Spleen (tissue), 11 donors: Measurements from ENCODE around the gene EIF4EBP2. TPM values are rescaled to one million over a fixed set of nuclear protein-coding genes. Genes with fewer than 3 reads are reported as not detected.

Experiments
- DNase-seq: peaks from one replicate; pipeline ENCODE4 v3.0.0-alpha.2; 2020
- H3K27ac ChIP-seq, 8 donors: fragments of 200-600 bp; sonication (generic) in 7 of 8; 1 replicate in 4 of 8; 2 replicates in 4 of 8; pipeline versions ENCODE4 v1.5.0 to v1.8.0; 2016 to 2021; ENCODE audit warnings: inconsistent platforms in 4 of 8, mild to moderate bottlenecking in 4 of 8, moderate library complexity in 1 of 8
- H3K27me3 ChIP-seq, 7 donors: fragments of 200-600 bp; sonication (generic) in 6 of 7; replicated peaks in 1 of 7; 1 replicate in 4 of 7; 2 replicates in 3 of 7; pipeline versions ENCODE4 v1.5.0 to v1.8.0; 2016 to 2021; ENCODE audit warnings: inconsistent platforms in 3 of 7, mild to moderate bottlenecking in 1 of 7
- H3K36me3 ChIP-seq, 6 donors: fragments of 200-600 bp; sonication (generic) in 5 of 6; 1 replicate in 4 of 6; 2 replicates in 2 of 6; pipeline versions ENCODE4 v1.5.0 to v1.8.0; 2016 to 2021; ENCODE audit warnings: inconsistent platforms in 2 of 6
- H3K4me1 ChIP-seq, 6 donors: fragments of 200-600 bp; sonication (generic) in 5 of 6; 1 replicate in 3 of 6; 2 replicates in 3 of 6; pipeline versions ENCODE4 v1.5.0 to v1.8.0; 2016 to 2021; ENCODE audit warnings: inconsistent platforms in 3 of 6
- H3K4me3 ChIP-seq, 8 donors: fragments of 200-600 bp; sonication (generic) in 7 of 8; 1 replicate in 4 of 8; 2 replicates in 4 of 8; pipeline versions ENCODE4 v1.5.0 to v1.8.0; 2016 to 2021; ENCODE audit warnings: inconsistent platforms in 4 of 8, mild to moderate bottlenecking in 4 of 8, moderate library complexity in 2 of 8
- H3K9me3 ChIP-seq, 8 donors: fragments of 200-600 bp; sonication (generic) in 7 of 8; 1 replicate in 4 of 8; 2 replicates in 4 of 8; pipeline versions ENCODE4 v1.5.0 to v1.8.0; 2016 to 2021; ENCODE audit warnings: inconsistent platforms in 4 of 8
- POLR2A ChIP-seq, 3 donors: fragments of 450-650 bp; IDR thresholded peaks; one replicate each; pipeline ENCODE4 v1.5.1; 2017; ENCODE audit warnings: antibody characterized with exemption in 3 of 3, mild to moderate bottlenecking in 1 of 3
- POLR2AphosphoS5 ChIP-seq, 3 donors: sonication (generic); formaldehyde crosslinking; IDR thresholded peaks; one replicate each; pipeline ENCODE4 v1.5.1; 2017; ENCODE audit warnings: antibody characterized with exemption in 3 of 3
- WGBS, 5 donors: extraction: QIAGEN DNeasy Blood & Tissue Kit in 3 of 5; methylation state at CpG; one replicate each; pipeline versions ENCODE4 v1.1.5 to v1.1.7; 2013 to 2018; 5-methylcytosine and 5-hydroxymethylcytosine counted together
- intact Hi-C: fragments of 100-400 bp; cut with DNase I; formaldehyde crosslinking; loops from one replicate; pipeline ENCODE4 v1.15.0; 2023; ENCODE audit warnings: low total_unique reads
- polyA plus RNA-seq, 3 donors: library from polyadenylated mRNA; stranded (reverse); fragments of 200-250 nt; gene quantifications; one replicate each; pipeline ENCODE4 v1.2.1, GENCODE V29; 2013
- total RNA-seq, 7 donors: library from RNA; depleted of rRNA in 3 of 7; stranded (reverse); fragments of >200 nt in 3 of 7; fragmentation: NEBNext Ultra II Directional in 4 of 7; extraction: Animal tissue kit (Norgen Biotek cat#: 25700) in 4 of 7; gene quantifications; one replicate each; pipeline versions ENCODE4 v1.1.0 to v1.2.1, GENCODE V29; 2016 to 2021
- TF ChIP-seq, protein P1 (sequence below), 11 experiments: fragments of 200-600 bp in 7 of 11; fragments of 450-650 bp in 4 of 11; sonication (generic) in 4 of 11; IDR thresholded peaks in 8 of 11; conservative IDR thresholded peaks in 3 of 11; 1 replicate in 7 of 11; 2 replicates in 4 of 11; pipeline versions ENCODE4 v1.4.0 to v1.8.0; 2016 to 2021; ENCODE audit warnings: antibody characterized with exemption in 11 of 11, inconsistent platforms in 4 of 11, mild to moderate bottlenecking in 1 of 11
- donor health status: healthy with polysubstance abuse.
- donor health status: DM: no; HTN: no; CAD: no; lungs with moderate emphysema.
- donor health status: DM: no; HTN: no; CAD: no.
- donor health status: Bipolar disorder and iron deficiency.
- donor health status: healthy.
- donor health status: DM: no; HTN: no; CAD: no.
- donor health status: DM: yes; HTN: yes; CAD: no.

The EIF4EBP2 gene
- total and polyA plus RNA-seq, 10 donors = 12.5 to 82.5 (median 57.5) TPM

DNA sequence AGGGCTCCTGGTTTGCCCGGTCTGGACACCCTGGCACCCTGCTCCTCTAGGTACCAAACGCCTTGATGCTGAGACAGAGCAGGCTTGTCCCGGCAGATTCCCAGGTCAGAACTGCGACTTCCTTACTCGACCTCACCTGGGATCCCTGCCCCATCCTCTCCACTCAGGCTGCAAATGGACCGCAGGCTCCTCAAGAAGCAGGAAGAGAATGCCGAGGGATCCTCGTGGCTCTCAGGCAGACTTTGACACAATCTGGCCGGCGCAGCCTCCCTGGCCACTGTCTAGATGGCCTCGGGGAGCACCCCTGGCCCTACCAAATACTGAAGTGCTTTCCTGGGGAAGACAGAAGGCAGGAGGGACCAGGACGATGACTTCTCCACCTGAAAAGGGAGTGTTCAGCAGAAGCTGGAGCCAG, 38.0 kb downstream of the EIF4EBP2 start:
- Histone ChIP-seq H3K4me3 (peak overlapping the region in 1 of 8 donors; percentile 61), H3K9me3 (no peaks in the 10 kb centered on the region), H3K27me3 (peaks cover 0 to 60% (median 32%) of the 10 kb centered on the region in 7 donors), H3K4me1 (peaks cover 15 to 35% (median 22%) of the 10 kb centered on the region in 6 donors), H3K27ac (no peak overlapping the region), H3K36me3 (no peaks in the 10 kb centered on the region)
- intact Hi-C loops = no loop called here
- DNase-seq = no peak
- no peak for TF ChIP-seq POLR2AphosphoS5 (IDR thresholded peaks at IDR 0.05)
- no peak for TF ChIP-seq POLR2A (IDR thresholded peaks at IDR 0.05)
- TF ChIP-seq, protein P1, sequence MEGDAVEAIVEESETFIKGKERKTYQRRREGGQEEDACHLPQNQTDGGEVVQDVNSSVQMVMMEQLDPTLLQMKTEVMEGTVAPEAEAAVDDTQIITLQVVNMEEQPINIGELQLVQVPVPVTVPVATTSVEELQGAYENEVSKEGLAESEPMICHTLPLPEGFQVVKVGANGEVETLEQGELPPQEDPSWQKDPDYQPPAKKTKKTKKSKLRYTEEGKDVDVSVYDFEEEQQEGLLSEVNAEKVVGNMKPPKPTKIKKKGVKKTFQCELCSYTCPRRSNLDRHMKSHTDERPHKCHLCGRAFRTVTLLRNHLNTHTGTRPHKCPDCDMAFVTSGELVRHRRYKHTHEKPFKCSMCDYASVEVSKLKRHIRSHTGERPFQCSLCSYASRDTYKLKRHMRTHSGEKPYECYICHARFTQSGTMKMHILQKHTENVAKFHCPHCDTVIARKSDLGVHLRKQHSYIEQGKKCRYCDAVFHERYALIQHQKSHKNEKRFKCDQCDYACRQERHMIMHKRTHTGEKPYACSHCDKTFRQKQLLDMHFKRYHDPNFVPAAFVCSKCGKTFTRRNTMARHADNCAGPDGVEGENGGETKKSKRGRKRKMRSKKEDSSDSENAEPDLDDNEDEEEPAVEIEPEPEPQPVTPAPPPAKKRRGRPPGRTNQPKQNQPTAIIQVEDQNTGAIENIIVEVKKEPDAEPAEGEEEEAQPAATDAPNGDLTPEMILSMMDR (IDR thresholded peaks at IDR 0.05 in 8 of 11, conservative IDR thresholded peaks at IDR 0.05 in 3 of 11) = no peak
- 36 to 53% (median 46%) methylated on average over 3 to 12 of the region's 12 CpGs for WGBS, 5 donors

DNA sequence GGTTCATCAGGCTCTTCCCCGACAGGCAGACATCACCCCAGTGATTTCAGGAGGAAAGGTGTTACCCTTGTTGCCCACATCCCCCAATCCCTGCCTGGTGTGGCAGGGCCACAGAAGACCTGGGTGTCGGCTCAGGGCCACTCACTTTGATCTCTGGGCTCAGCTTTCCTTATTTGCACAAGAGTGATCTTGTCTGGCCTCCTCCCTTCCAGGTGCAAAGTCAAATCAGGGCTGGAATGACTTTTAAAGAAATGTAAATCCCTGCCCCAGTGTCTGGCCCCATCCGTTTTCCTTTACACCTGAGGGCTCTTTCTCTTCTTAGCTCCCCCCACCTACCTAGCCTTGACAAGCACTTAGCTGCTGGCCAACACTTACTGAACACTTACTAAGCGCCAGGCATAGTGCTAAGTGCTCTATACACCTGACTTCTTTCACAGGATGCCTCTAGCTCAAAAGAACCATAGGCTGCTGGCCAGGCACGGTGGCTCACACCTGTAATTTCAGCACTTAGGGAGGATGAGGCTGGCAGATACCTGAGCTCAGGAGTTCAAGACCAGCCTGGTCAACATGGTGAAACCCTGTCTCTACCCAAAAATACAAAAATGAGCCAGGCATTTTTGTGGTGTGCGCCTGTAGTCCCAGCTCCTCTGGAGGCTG, 38.5 kb downstream of the EIF4EBP2 start:
- TF ChIP-seq POLR2AphosphoS5 (IDR thresholded peaks at IDR 0.05) = no peak
- TF ChIP-seq POLR2A (IDR thresholded peaks at IDR 0.05) = no peak
- TF ChIP-seq, protein P1 (IDR thresholded peaks at IDR 0.05 in 8 of 11, conservative IDR thresholded peaks at IDR 0.05 in 3 of 11) = no peak
- WGBS, 5 donors = 83 to 95% (median 89%) methylated on average over 6 of the region's 6 CpGs
- no peak for DNase-seq
- peaks cover 0 to 60% (median 32%) of the 10 kb centered on the region in 7 donors for H3K27me3 ChIP-seq
- peaks cover 15 to 35% (median 22%) of the 10 kb centered on the region in 6 donors for H3K4me1 ChIP-seq
- H3K9me3 ChIP-seq = no peaks in the 10 kb centered on the region
- H3K36me3 ChIP-seq = no peaks in the 10 kb centered on the region
- intact Hi-C loops = no loop called here
- H3K4me3 ChIP-seq = no peak overlapping the region
- H3K27ac ChIP-seq = no peak overlapping the region

DNA sequence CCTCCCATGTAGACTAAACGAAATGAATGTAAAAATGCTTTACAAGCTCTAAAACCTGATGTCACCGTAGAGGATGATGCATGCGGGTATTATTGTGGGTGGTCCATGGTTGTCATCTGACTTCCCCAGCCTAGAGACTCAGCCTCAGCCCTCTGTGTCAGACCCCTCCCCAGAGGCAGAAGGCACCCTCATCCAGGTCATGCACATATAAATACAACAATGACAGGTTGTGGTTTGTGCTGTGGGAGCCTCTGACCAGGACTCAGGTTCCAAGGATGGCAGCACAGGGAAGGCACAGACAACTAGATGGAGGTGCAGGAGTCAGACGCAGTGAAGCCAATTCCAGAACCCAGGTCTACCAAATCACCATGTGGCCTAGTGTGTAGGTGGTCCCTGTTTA, 40.8 kb downstream of the EIF4EBP2 start:
- Histone ChIP-seq H3K36me3 (no peaks in the 10 kb centered on the region), H3K9me3 (no peaks in the 10 kb centered on the region), H3K27ac (no peak overlapping the region), H3K27me3 (peaks cover 0 to 42% (median 26%) of the 10 kb centered on the region in 7 donors), H3K4me3 (no peak overlapping the region), H3K4me1 (peaks cover 15 to 35% (median 22%) of the 10 kb centered on the region in 6 donors)
- DNase-seq = no peak
- TF ChIP-seq POLR2A (IDR thresholded peaks at IDR 0.05) (no peak), POLR2AphosphoS5 (IDR thresholded peaks at IDR 0.05) (no peak)
- TF ChIP-seq, protein P1 (IDR thresholded peaks at IDR 0.05 in 8 of 11, conservative IDR thresholded peaks at IDR 0.05 in 3 of 11) = no peak
- intact Hi-C loops = no loop called here
- WGBS, 5 donors = 84 to 93% (median 93%) methylated on average over 4 of the region's 4 CpGs

DNA sequence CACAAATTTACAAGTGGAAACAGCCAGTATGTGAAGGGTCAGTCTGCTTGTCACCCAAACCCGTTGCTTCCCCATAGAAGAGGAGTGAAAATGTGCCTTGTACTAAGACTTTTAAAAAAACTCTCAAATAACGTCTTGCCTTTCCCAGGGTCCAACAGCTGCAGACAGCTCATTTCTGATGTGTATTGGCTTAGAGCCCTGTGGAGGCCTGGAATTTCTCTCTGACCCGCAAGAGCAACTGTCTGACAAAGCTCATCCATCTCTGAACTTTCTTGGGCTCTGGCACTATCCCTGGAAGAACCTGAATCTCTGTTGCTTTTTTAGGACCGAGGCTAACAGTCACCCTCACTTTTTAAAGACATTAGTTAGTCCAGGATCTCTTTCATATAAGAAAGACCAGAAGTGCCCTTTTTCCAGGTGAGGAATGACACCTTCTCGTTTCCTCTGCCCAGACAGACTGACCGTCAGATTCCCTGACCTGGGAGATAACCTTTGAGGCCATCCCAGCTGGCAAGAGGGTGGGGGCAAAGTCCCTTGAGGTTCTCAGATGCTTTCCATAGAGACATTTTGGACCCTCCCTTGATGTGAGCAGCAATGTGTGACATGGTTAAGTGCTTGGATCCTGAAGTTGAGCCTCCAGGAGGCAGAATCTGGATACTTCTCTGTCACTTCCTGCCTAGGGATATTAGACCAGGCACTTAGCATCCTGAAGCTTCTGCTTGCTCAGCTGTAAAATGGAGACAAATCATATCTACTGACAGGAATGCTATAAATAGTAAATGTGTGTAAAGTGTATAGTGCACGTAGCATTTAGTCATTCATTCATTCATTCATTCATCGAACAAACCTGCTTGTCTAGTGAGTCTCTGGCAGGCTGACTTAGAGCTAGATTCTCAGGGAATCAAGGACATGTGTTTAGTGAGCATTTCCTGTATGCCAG, 42.0 kb downstream of the EIF4EBP2 start:
- 58 to 71% (median 65%) methylated on average over 8 of the region's 8 CpGs for WGBS, 5 donors
- Histone ChIP-seq H3K4me1 (peaks cover 7 to 23% (median 12%) of the 10 kb centered on the region in 6 donors), H3K9me3 (no peaks in the 10 kb centered on the region), H3K27ac (no peak overlapping the region), H3K27me3 (peaks cover 0 to 41% (median 15%) of the 10 kb centered on the region in 7 donors), H3K4me3 (no peak overlapping the region), H3K36me3 (no peaks in the 10 kb centered on the region)
- intact Hi-C loops = no loop called here
- DNase-seq = no peak
- TF ChIP-seq POLR2A (IDR thresholded peaks at IDR 0.05) = no peak
- TF ChIP-seq, protein P1 (IDR thresholded peaks at IDR 0.05 in 8 of 11, conservative IDR thresholded peaks at IDR 0.05 in 3 of 11) = no peak
- no peak for TF ChIP-seq POLR2AphosphoS5 (IDR thresholded peaks at IDR 0.05)
